PC-3 (cell line): ENCODE data around the gene ITSN1. TPM values are rescaled to one million over a fixed set of nuclear protein-coding genes. Genes with fewer than 3 reads are reported as not detected.

Experiments
- ATAC-seq: fragments of 200-7000 bp; cut with Tn5 transposase; 2 replicates; pipeline ENCODE4 v1.9.1; 2020; ENCODE audit warnings: mild to moderate bottlenecking, moderate library complexity
- BruUV-seq: library from RNA; stranded (reverse); fragments of 400-500 nt; replicated peaks from 2 replicates; lab custom pipeline; 2021; lab: Mats Ljungman, UMichigan
- CTCF ChIA-PET: fragments of 300-600 bp; sonication (Branson Sonifier 250); formaldehyde crosslinking; loops from one replicate; lab custom pipeline; 2022; ENCODE audit warnings: antibody characterized with exemption; lab: Charles Lee
- POLR2A ChIA-PET: fragments of 300-600 bp; sonication (Branson Sonifier 250); formaldehyde crosslinking; loops from one replicate; lab custom pipeline; 2022; ENCODE audit warnings: antibody characterized with exemption; ENCODE audit not compliant: unreplicated experiment; lab: Charles Lee
- DNase-seq: peaks from one replicate; pipeline ENCODE4 v3.0.0-alpha.2; 2015
- H2AFZ ChIP-seq: fragments of 300-600 bp; sonication (generic); 2 replicates; pipeline ENCODE4 v1.6.0; 2016; ENCODE audit warnings: antibody characterized with exemption, low read length
- H3F3A ChIP-seq: fragments of 300-600 bp; sonication (generic); one replicate; pipeline ENCODE4 v1.6.0; 2017; ENCODE audit warnings: antibody characterized with exemption, low read length, control low read depth, mild to moderate bottlenecking; ENCODE audit not compliant: unreplicated experiment
- H3K27ac ChIP-seq: fragments of 300-600 bp; sonication (generic); 2 replicates; pipeline ENCODE4 v1.5.1; 2016; ENCODE audit warnings: mild to moderate bottlenecking, low read length
- H3K27me3 ChIP-seq: fragments of 300-600 bp; sonication (generic); 2 replicates; pipeline ENCODE4 v1.6.1; 2016; ENCODE audit warnings: low read length, mixed read lengths
- H3K36me3 ChIP-seq: fragments of 300-600 bp; sonication (generic); 2 replicates; pipeline ENCODE4 v1.6.1; 2016; ENCODE audit warnings: low read depth, mixed run types, low read length, mixed read lengths
- H3K4me1 ChIP-seq: fragments of 300-600 bp; sonication (generic); 2 replicates; pipeline ENCODE4 v1.5.1; 2016; ENCODE audit warnings: low read length; ENCODE audit not compliant: insufficient read depth
- H3K4me2 ChIP-seq: fragments of 300-600 bp; sonication (generic); 2 replicates; pipeline ENCODE4 v1.6.0; 2016; ENCODE audit warnings: low read length
- H3K4me3 ChIP-seq: fragments of 300-600 bp; sonication (generic); 2 replicates; pipeline ENCODE4 v1.5.1; 2016; ENCODE audit warnings: mild to moderate bottlenecking, low read length, mixed read lengths
- H3K79me2 ChIP-seq: fragments of 300-600 bp; sonication (generic); 2 replicates; pipeline ENCODE4 v1.6.1; 2017; ENCODE audit warnings: low read length, mixed read lengths
- H3K9ac ChIP-seq: fragments of 300-600 bp; sonication (generic); 2 replicates; pipeline ENCODE4 v1.6.0; 2016; ENCODE audit warnings: mild to moderate bottlenecking, low read length
- H3K9me2 ChIP-seq: fragments of 300-600 bp; sonication (generic); replicated peaks from 2 replicates; pipeline ENCODE4 v1.6.1; 2016; ENCODE audit warnings: mixed run types, low read length, mixed read lengths
- H3K9me3 ChIP-seq: fragments of 300-600 bp; sonication (generic); 2 replicates; pipeline ENCODE4 v1.6.1; 2016; ENCODE audit warnings: low read length, mixed read lengths
- H4K20me1 ChIP-seq: fragments of 300-600 bp; sonication (generic); 2 replicates; pipeline ENCODE4 v1.6.1; 2016; ENCODE audit warnings: low read length, mixed read lengths
- CTCF ChIP-seq: fragments of 300-600 bp; sonication (generic); conservative IDR thresholded peaks from 2 replicates; pipeline ENCODE4 v1.5.1; 2017; ENCODE audit warnings: antibody characterized with exemption, low read depth, mild to moderate bottlenecking, low read length
- EZH2 ChIP-seq: fragments of 300-600 bp; sonication (generic); IDR thresholded peaks from one replicate; pipeline ENCODE4 v1.6.1; 2017; ENCODE audit warnings: antibody characterized with exemption, mild to moderate bottlenecking, low read length; ENCODE audit not compliant: unreplicated experiment
- EZH2phosphoT487 ChIP-seq: fragments of 300-600 bp; sonication (generic); IDR thresholded peaks from 2 replicates; pipeline ENCODE4 v1.6.1; 2018; ENCODE audit warnings: mild to moderate bottlenecking, antibody characterized with exemption, low read length, borderline replicate concordance
- intact Hi-C: fragments of 100-400 bp; cut with micrococcal nuclease; formaldehyde crosslinking; loops from 2 replicates; pipeline ENCODE4 v1.9.0; 2023
- total RNA-seq: library from RNA; depleted of rRNA; stranded (reverse); fragments of >200 nt; gene quantifications from 2 replicates; pipeline ENCODE4 v1.2.3, GENCODE V29; 2014

The ITSN1 gene
- total RNA-seq, 1 experiment from 2014 or later, result 45.6 TPM

- Histone ChIP-seq H3K27me3 (no peaks in the 10 kb centered on the region), H3K9me2 (no peaks in the 10 kb centered on the region), H3K4me1 (no peaks in the 10 kb centered on the region), H3K4me3 (no peak overlapping the region), H3K36me3 (no peaks in the 10 kb centered on the region; the same call in 1 of the 2 replicates), H3K27ac (no peak overlapping the region), H3K9me3 (no peaks in the 10 kb centered on the region), H3F3A (no peaks in the 10 kb centered on the region), H3K4me2 (no peak overlapping the region), H3K9ac (no peak overlapping the region), H3K79me2 (no peaks in the 10 kb centered on the region), H2AFZ (no peak overlapping the region), H4K20me1 (no peaks in the 10 kb centered on the region)
- no peak for TF ChIP-seq CTCF
- TF ChIP-seq EZH2phosphoT487, result no peak
- no peak for TF ChIP-seq EZH2
- ChIA-PET CTCF (no interaction called here), POLR2A (no interaction called here)
- no TSS peak for BruUV-seq
- DNase-seq (no peak), ATAC-seq (no peak)
- intact Hi-C loops, result no loop called here
Measured at GRCh38 chr21:33817663-33818451, 175.6 kb downstream of the ITSN1 start.

GRCh38 chr21:33820230-33820770 is 178.0 kb downstream of the ITSN1 start:
- no TSS peak for BruUV-seq
- Histone ChIP-seq H3K27ac (no peak overlapping the region), H3K4me2 (no peak overlapping the region), H3K4me3 (no peak overlapping the region), H4K20me1 (no peaks in the 10 kb centered on the region), H3K4me1 (no peaks in the 10 kb centered on the region), H3K79me2 (no peaks in the 10 kb centered on the region), H2AFZ (no peak overlapping the region), H3F3A (no peaks in the 10 kb centered on the region), H3K9me2 (no peaks in the 10 kb centered on the region), H3K27me3 (no peaks in the 10 kb centered on the region), H3K9ac (no peak overlapping the region), H3K36me3 (no peaks in the 10 kb centered on the region; the same call in 1 of the 2 replicates), H3K9me3 (no peaks in the 10 kb centered on the region)
- no peak for ATAC-seq
- TF ChIP-seq EZH2phosphoT487 (no peak), EZH2 (no peak), CTCF (no peak)
- intact Hi-C loops, result no loop called here
- ChIA-PET CTCF (no interaction called here), POLR2A (no interaction called here)
- no peak for DNase-seq

GRCh38 chr21:33820798-33821197 is 178.5 kb downstream of the ITSN1 start:
- ATAC-seq (no peak), DNase-seq (no peak)
- Histone ChIP-seq H3K9ac (no peak overlapping the region), H2AFZ (no peak overlapping the region), H3F3A (no peaks in the 10 kb centered on the region), H3K36me3 (no peaks in the 10 kb centered on the region; the same call in 1 of the 2 replicates), H3K4me1 (no peaks in the 10 kb centered on the region), H3K27me3 (no peaks in the 10 kb centered on the region), H3K27ac (no peak overlapping the region), H3K79me2 (no peaks in the 10 kb centered on the region), H3K9me3 (no peaks in the 10 kb centered on the region), H3K4me3 (no peak overlapping the region), H3K9me2 (no peaks in the 10 kb centered on the region), H3K4me2 (no peak overlapping the region), H4K20me1 (no peaks in the 10 kb centered on the region)
- POLR2A ChIA-PET, result no interaction called here
- TF ChIP-seq EZH2 (no peak), CTCF (no peak), EZH2phosphoT487 (no peak)
- intact Hi-C loops, result no loop called here
- BruUV-seq, result no TSS peak
- CTCF ChIA-PET, result no interaction called here
